HG02588 (cell line): ENCODE results near the gene FADS6.

Source experiments
- ATAC-seq: cut with Tn5 transposase; IDR thresholded peaks from one replicate; pipeline ENCODE4 v1.9.1; 2021; ENCODE audit warnings: mild to moderate bottlenecking, moderate library complexity; ENCODE audit not compliant: unreplicated experiment

The FADS6 gene

DNA sequence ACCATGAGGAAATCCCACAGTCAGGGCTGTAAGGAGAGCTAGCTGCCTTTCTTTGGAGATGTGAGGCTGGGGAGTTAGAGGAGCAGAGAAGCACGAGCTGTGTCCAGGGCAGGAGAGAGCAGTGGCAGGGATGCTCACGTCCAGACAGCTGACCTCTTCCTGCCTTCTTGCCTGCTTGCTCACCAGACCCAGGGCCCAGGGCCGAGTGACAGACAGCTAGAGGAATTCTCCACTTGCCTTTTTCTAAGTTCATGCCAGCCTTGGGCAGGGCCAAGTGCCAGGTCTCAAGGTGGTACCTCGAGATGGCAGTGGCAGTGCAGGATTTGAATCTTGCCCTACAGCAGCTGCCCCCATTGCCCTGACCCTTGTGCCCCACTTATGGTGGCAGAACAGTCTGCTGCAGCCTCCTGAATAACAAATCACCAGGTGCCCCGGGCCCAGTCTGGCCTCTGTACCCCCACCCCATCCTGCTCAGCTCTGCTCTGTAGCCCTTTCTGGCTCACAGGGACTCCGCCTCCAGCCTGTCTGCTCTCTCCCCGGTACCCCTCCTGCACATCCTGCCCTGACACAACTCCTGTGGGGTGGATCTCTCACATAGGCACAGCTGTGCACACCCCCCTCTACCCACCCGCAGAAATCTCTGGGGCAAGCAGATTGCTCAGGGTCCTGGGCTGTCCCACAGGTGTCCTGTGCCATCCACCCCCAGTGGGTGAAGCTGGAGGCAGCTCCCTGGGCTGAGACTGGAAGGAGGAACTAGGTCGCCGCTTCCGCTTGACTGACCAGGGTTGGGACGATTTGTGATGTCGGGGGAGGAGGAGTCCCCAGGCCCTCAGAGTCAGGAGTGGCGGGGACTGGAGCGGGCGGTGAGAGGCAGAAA, 59.7 kb downstream of the FADS6 start:
- no peak for ATAC-seq

DNA sequence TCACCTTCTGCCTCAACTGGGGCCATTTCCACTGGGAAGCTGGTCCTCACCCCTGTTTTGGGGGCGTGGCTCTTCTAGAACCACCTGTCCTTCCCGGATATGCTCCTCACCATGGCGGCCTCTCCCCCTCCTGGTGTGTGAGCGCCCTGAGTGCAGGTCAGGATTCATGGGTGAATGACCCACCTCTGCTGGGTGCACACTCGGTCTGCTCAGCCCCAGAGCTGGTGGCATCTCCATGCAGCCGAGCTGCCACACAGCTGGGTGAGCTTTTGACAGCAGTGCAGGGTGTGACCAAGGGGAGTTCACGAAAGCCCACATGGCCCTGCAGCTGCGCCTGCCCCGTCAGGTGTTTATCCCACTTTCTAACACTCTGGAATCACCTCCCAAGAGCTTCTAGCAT, 61.0 kb downstream of the FADS6 start:
- ATAC-seq, result no peak

DNA sequence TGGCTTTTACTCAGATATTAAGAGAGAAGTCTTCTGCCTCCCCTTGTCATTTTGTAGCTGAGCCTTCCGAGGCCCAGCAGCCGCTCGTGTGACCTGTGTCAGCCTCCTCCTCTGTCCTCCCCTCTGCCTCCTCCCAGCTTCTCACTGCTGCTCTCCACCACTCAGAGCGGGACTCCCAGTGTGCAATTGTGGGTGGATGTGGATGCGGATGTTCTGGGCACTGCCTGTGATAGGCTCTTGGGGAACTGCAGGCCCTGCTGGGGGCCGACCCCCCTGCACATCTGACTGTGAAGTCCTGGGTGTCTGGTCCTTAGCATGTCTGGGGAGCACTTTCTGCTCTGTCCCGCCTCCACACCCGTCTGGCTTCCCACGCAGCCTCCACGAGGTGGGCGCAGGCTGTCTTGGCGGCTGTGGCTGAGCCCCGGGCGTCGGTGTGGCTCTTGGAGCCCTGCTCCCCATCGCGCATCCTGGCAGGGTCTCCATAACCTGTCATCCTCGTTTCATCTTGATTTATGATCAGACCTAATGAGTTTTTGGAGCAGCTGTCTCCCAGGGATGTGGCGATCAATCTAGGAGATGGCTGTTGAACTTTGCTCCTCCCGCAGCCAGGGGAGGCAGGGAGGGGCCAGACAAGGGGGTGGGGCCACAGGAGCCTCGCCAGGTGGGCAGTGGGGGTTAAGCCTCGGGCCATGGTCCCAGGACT, 61.8 kb downstream of the FADS6 start:
- ATAC-seq, result no peak

- no peak for ATAC-seq
Observed at GRCh38 chr17:74830861-74831260, 62.6 kb downstream of the FADS6 start.

DNA sequence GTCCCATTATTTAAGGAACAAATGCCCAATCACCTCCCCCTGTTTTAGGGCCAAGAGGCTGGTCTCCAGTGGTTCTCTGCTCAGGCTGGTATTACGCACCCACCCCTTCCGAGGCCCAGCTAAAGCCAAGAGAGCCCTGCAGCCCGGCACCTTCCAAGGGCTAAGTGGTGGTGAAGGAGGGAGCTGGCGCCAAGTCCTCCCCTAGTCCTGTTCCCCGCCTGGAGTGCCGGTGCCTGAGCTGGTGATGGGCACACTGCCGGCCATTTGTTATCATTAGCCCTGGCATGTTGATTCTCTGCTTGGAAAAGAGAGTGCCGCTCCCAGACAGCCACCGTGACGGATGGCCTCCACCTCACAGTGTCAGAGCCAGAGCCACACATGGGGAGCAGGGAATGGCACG, 65.6 kb downstream of the FADS6 start:
- ATAC-seq, result no peak
